ENCODE results near the gene VPS37B. TPM values are rescaled to one million over a fixed set of nuclear protein-coding genes. Genes with fewer than 3 reads are reported as not detected.

Gene VPS37B
- total RNA-seq (2021; fragmentation: NEBNext Ultra II Directional; extraction: Animal tissue kit (Norgen Biotek cat#: 25700)) (11.9 and 13.1 TPM in 2 replicates), polyA plus RNA-seq (2011; rRNA removed) (15.7 and 17.2 TPM in 2 replicates), polyA minus RNA-seq (2011; rRNA and poly(A)+ RNA removed) (4.0 and 5.7 TPM in 2 replicates)
- 10.8 TPM for polyA plus RNA-seq (2011; cell fraction: cytosol; rRNA removed)
- polyA plus RNA-seq (2011; cell fraction: nucleus; rRNA removed) = 12.1 TPM
- polyA plus RNA-seq (2012, experiment 1 of 2) = 6.6 to 13.4 TPM (median 11.1 TPM) in 4 replicates
- polyA plus RNA-seq (2012, experiment 2 of 2) = 12.1 TPM
- polyA plus RNA-seq (2013, experiment 1 of 2) = 7.0 TPM
- polyA plus RNA-seq (2013, experiment 2 of 2) = 7.9 TPM
- 8.7 TPM for polyA minus RNA-seq (2011; cell fraction: cytosol; rRNA and poly(A)+ RNA removed)
- 7.7 TPM for polyA minus RNA-seq (2011; cell fraction: nucleus; rRNA and poly(A)+ RNA removed)
- long read RNA-seq, experiment 1, partial matches to known transcripts = 3 of 12 reads
- long read RNA-seq, experiment 1, other reads (novel, unspliced or antisense) = 8 of 12 reads
- long read RNA-seq, experiment 2, partial matches to known transcripts = 0 of 2 reads
- long read RNA-seq, experiment 2, other reads (novel, unspliced or antisense) = 2 of 2 reads

GRCh38 chr12:122895704-122896636, at the start of gene VPS37B:
Gene VPS37B, minus strand, starts transcription at chr12:122896124. Its CDS starts 62 bp downstream, at chr12:122896062.
- Histone ChIP-seq H3K4me3 (ENCODE audit: extremely low read depth in 1 of 4, insufficient read depth in 2 of 4, low read depth in 3 of 4, low read length in 4 of 4) (peak within 1 kb of the TSS; percentile 46 to 91 (median 74)), H2BK5ac (ENCODE audit: low read depth, low read length) (no peak within 1 kb of the TSS), H3K23me2 (ENCODE audit: low read depth, low read length) (peaks cover 4% of the 10 kb centered on the region; the same call in 1 of the 2 replicates), H3K27ac (ENCODE audit: low read depth, low read length) (no peak within 1 kb of the TSS), H3K14ac (ENCODE audit: insufficient read length) (no peak within 1 kb of the TSS), H4K8ac (ENCODE audit: extremely low read depth, insufficient read depth, low read length) (peak within 1 kb of the TSS; percentile 89), H4K20me1 (replicated peaks in 1 of 2; ENCODE audit: control insufficient read depth in 1 of 2, insufficient read depth in 2 of 2, low read length in 2 of 2) (peaks cover 2 to 9% of the 10 kb centered on the region in 2 experiments), H3K79me2 (ENCODE audit: control insufficient read depth in 1 of 2, insufficient read depth in 2 of 2, low read length in 2 of 2) (peaks cover 0 to 25% of the 10 kb centered on the region in 2 experiments; a peak in 2 of 4 replicates), H2BK120ac (replicated peaks; ENCODE audit: low read depth, low read length) (no peak within 1 kb of the TSS), H2BK20ac (ENCODE audit: low read length) (no peak within 1 kb of the TSS), H3K9ac (replicated peaks in 1 of 4; ENCODE audit: extremely low read depth in 1 of 4, low read depth in 3 of 4, low read length in 3 of 4) (peak within 1 kb of the TSS; percentile 35 to 75 (median 66)), H3K23ac (ENCODE audit: insufficient read length) (no peak within 1 kb of the TSS), H3K27me3 (replicated peaks in 1 of 4; ENCODE audit: control insufficient read depth in 3 of 4, extremely low read depth in 1 of 4, insufficient read depth in 3 of 4, low read length in 3 of 4) (peaks cover 3 to 28% (median 20%) of the 10 kb centered on the region in 4 experiments), H4K91ac (replicated peaks; ENCODE audit: insufficient read length, low read length) (peak within 1 kb of the TSS; percentile 57), H3K36me3 (ENCODE audit: control insufficient read depth in 2 of 4, insufficient read depth in 4 of 4, low read length in 3 of 4) (no peaks in the 10 kb centered on the region), H2BK15ac (ENCODE audit: low read length) (peak within 1 kb of the TSS; percentile 62; the same call in 1 of the 2 replicates), H2AK5ac (ENCODE audit: low read depth, low read length) (no peak within 1 kb of the TSS; the same call in 1 of the 2 replicates), H3K18ac (ENCODE audit: extremely low read depth, low read length) (peak within 1 kb of the TSS; percentile 75; the same call in 1 of the 2 replicates), H2BK12ac (ENCODE audit: low read depth, low read length) (peak within 1 kb of the TSS; percentile 39; the same call in 1 of the 2 replicates), H4K5ac (ENCODE audit: insufficient read length, low read depth, low read length) (peak within 1 kb of the TSS; percentile 48), H3K79me1 (ENCODE audit: low read depth, low read length) (no peaks in the 10 kb centered on the region; the same call in 1 of the 2 replicates), H2AFZ (ENCODE audit: low read length) (0 out of 2 replicates have a peak within 1 kb of the TSS, but pooled peaks have one; percentile 6), H3K56ac (replicated peaks; ENCODE audit: insufficient read length, low read depth, low read length) (peak within 1 kb of the TSS; percentile 39), H3K4me1 (replicated peaks in 1 of 4; ENCODE audit: control insufficient read depth in 3 of 4, insufficient read depth in 4 of 4, low read length in 3 of 4) (peaks cover 5 to 15% (median 7%) of the 10 kb centered on the region in 4 experiments; a peak in 6 of 7 replicates), H3K9me3 (ENCODE audit: insufficient read depth in 2 of 2, low read depth in 1 of 2, low read length in 1 of 2) (no peaks in the 10 kb centered on the region), H3K4me2 (ENCODE audit: insufficient read depth in 1 of 2, low read depth in 2 of 2, low read length in 2 of 2) (peak within 1 kb of the TSS; percentile 69 to 94), H3K4ac (replicated peaks; ENCODE audit: insufficient read length, low read depth, low read length) (no peak within 1 kb of the TSS)
- FAIRE-seq (no peak), DNase-seq (ENCODE audit: low read depth in 1 of 2, low spot score in 2 of 2) (peak in 1 of 2 experiments; percentile 95)
- POLR2A ChIA-PET (ENCODE audit: partially characterized antibody) = interaction anchor here (0.7 to 1.7 kb wide), 4 partner anchors 10 to 226 kb away, joined by 3 to 4 read pairs (median 3); no protein-coding TSS in a partner anchor
- WGBS, 2 experiments (ENCODE audit: extremely low coverage in 1 of 2, insufficient coverage in 1 of 2, insufficient read length in 1 of 2, insufficient replicate concordance in 2 of 2, low coverage in 1 of 2, low lambda C conversion rate in 2 of 2, missing lambda C conversion rate in 1 of 2) = 10% methylated on average over 70 of the region's 81 CpGs; no CpG with 5 or more reads in 1 of the 2 experiments
- CTCF ChIA-PET (ENCODE audit: partially characterized antibody) = interaction anchor here (1.0 to 2.7 kb wide), 5 partner anchors 25 to 55 kb away, joined by 3 to 8 read pairs (median 3); no protein-coding TSS in a partner anchor
- TF ChIP-seq CTCF (IDR thresholded peaks at IDR 0.05; ENCODE audit: control extremely low read depth in 1 of 3, insufficient read depth in 1 of 3, low read depth in 1 of 3, low read length in 3 of 3) (no peak), POLR2AphosphoS5 (IDR thresholded peaks at IDR 0.05; ENCODE audit: low read depth, low read length) (no peak), TAF7 (optimal IDR thresholded peaks at IDR 0.05; ENCODE audit: borderline replicate concordance, low read depth, low read length) (no peak), JUND (IDR thresholded peaks at IDR 0.05; ENCODE audit: low read length) (peak; percentile 97), SUZ12 (IDR thresholded peaks at IDR 0.05; ENCODE audit: low read length) (no peak)

Data from H1 (cell line).